T-helper 1 cell (primary cell): Measurements from ENCODE around the gene RPTOR.
A peak's percentile ranks its signal among the peaks of the same experiment; 100 is the strongest.
"Not testable (repeated sequence)": the region's sequence is repeated elsewhere in the genome, so short reads cannot be mapped to it uniquely, and the experiment has no call there.

Experiments used
- DNase-seq, 5 donors: peaks; one replicate each; pipeline ENCODE4 v3.0.0-alpha.2; 2012 to 2020

RPTOR gene

DNA sequence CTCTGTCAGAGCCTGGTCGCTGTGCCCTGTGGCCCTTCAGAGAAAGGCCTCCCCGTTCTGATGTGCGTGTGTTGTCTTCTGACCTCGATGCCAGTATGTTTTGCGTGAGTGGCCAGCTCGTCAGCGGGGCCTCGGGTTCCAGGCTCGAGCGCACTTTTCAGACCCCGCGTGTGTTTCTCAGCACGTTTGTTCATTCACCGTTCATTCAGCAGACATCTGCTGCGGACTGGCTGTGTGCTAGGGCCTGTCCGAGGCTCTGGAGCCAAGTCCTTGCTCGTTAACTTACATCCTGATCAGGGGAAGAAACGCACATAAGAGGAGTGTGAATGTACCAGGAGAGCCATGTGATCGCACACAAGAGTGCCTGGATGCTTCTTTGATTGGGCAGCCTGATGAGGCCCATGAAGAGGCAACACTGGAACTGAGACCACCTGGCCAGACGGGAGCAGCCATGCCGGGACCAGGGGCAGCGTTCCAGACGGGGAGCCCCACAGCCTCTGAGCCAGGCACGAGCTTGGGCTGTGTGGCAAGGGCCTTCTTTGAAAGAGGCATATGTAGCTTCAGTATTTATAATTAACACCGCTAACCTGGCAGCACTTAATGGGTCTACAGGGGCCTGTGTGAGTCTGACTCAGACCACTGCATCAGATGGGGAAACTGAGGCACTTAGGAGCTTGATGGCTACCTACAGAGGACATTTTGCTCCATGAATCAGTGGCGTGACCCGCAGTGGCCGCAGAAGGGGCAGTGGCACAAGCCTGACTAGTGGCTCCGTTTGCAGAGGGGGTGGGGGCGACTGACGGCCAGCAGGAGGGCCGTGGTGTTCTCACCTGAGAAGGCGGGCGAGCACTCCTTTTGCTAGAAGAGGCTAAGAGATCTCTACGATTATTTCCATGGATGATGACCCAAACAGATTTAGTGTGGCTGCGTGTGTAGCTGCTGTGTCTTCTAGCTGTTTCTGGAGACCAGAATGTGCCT, 259.1 kb downstream of the RPTOR start:
- DNase-seq: no peak

- DNase-seq: no peak
These were observed 259.8 kb downstream of the RPTOR start for GRCh38 chr17:80804466-80804865.

GRCh38 chr17:80805032-80805751, 260.6 kb downstream of the RPTOR start:
- no peak for DNase-seq

GRCh38 chr17:80807014-80807413, 262.4 kb downstream of the RPTOR start:
- DNase-seq: no peak

- DNase-seq: no peak
These were observed 263.2 kb downstream of the RPTOR start for GRCh38 chr17:80807882-80808281.

GRCh38 chr17:80811181-80812105, 266.8 kb downstream of the RPTOR start:
- DNase-seq: peak in 1 of 5 donors; percentile 75

GRCh38 chr17:80812362-80813088, 267.9 kb downstream of the RPTOR start:
- DNase-seq: peak in 1 of 5 donors; percentile 20

GRCh38 chr17:80813318-80813717, 268.7 kb downstream of the RPTOR start:
- DNase-seq: no peak

DNA sequence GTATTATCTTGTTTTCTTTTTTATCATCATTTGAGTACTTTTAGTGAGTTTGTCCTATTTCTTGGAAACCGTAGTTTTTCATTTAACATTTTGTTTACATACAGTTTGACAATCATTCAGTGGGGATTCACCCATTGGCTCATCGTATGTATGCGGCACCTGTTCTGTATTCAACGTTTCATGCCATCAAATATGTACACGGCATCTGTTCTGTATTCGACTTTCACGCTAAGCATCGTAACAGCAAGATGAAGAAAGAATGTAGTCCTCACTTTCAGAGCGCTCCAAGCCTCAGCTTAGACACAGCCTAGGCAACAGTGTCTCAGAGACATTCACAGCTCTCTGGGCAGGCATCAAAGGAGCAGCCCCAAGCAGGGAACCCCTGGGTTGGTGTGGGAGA, 269.9 kb downstream of the RPTOR start:
- no peak for DNase-seq

- no peak for DNase-seq
These were observed 270.6 kb downstream of the RPTOR start for GRCh38 chr17:80815151-80815681.

GRCh38 chr17:80815718-80816117, 271.1 kb downstream of the RPTOR start:
- not testable (repeated sequence) for DNase-seq

DNA sequence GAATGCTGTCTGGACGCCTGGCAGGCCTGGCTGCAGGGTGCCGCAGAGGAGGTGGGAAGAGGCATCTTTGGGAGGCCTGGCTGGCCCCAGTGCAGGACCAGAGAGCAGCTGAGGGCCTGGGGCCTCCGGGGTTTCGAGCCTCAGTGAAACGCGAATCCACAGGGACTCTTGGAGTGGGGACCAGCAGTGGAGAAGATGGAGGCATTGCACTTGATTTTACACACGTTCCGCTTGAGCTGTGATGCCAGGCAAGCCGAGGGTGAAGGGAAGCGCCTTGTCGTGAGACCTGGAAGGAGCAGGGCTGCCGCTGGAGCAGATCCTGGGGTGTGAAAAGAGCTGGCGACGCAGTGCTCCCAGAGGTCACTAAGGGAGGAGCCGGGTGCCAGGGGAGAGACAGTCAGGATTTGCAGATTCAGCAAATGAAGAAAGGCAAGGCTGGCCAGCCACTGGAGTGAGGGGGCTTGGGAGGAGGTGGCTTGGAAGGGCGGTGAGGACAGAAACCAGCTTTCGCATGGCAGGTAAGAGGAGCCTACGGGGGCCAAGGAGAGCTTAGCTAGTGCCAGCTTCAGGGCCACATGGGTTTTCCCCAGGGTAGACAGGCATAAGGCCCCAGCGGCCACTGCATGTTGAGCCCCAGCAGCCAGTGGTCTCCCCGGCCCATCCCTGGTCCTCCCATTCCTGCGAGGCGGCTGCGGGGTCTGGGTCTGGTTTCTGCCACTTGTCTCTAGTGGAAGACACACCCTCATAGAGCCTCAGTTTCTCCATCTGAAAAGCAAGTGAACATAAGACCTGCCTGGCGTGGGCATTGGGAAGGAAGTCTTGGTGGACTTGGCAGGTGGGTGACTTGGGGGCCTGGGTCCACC, 271.8 kb downstream of the RPTOR start:
- DNase-seq: no peak

DNA sequence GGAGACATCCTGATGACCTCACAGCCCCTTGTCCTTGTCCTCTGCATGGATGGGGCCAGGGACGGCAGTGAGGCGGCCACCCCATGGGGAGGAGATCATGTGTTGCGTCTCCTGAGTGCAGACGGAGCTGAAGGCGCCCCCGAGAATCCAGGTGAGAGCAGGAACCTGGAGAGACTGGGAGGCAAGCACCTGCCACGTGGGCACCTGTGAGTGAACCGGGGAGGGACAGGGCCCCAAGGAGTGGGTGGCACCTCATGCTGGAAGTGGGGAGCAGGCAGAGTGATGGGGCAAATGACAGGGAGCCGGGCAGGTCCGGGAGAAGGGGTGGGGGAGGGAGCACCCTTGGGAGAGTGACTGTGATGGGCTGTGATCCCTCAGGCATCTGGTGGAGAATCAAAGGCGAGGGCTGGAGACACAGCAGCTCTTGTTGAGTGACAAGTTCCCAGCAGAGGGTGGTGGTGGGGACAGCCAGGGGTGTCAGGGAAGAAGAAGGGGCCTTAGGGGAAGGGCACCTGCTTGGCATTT, 272.7 kb downstream of the RPTOR start:
- no peak for DNase-seq

- DNase-seq: no peak
These were observed 273.2 kb downstream of the RPTOR start for GRCh38 chr17:80817861-80818260.

DNA sequence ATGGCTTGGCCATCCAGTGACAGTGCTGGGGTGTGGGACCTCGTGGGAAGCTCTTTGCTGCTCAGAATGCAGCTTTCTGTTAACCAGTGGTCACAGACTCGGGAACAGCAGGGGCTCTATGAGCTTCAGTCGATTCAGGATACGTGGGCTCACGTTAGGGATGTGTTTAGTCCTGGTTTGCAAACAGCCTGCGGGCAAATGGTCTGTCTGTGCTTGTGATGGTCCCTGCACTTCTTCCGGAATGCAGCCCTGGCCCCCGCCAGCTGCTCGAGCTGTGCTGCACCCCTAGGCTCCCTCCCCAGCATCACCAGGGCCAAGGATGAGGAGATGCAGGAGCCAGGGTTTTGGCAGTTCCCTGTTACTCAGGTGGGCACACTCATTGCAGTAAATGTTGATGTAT, 274.2 kb downstream of the RPTOR start:
- no peak for DNase-seq

DNA sequence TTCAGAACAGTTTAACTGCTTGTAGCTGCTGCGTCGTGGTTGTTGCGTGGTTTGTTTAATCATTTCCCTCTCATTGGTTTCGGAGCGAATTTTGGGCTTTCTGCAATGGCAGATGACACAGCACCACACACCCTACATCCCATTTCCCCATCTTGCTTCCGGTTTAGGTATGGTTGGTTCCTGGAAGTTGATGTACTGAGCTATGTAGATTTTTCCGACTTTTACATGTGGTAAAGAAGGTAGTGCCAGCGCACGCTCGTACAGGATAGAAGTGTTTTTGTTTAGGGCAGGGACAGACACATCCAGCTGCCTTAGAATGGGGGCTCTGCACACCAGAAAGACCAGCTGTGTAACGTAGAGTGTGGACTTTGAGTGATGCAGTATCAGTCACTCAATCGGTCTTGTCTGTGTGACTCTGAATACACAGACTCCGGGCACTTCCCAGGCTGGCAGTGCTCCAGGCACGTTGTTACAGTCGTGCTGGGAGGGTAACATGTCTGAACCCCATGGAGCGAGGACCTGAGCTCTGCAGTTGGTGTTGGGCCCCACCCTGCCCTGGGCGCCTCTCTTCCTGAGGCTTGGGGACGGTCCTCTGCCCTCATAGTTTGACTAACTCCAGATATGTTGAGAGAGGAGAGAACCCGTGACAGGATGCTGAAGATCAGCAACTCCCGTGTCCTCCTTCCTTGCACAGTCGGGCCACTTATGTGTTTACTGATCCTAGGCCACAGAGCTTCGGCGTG, 275.0 kb downstream of the RPTOR start:
- DNase-seq: peak in 1 of 5 donors; percentile 75

GRCh38 chr17:80820331-80820730, 275.7 kb downstream of the RPTOR start:
- DNase-seq: no peak

DNA sequence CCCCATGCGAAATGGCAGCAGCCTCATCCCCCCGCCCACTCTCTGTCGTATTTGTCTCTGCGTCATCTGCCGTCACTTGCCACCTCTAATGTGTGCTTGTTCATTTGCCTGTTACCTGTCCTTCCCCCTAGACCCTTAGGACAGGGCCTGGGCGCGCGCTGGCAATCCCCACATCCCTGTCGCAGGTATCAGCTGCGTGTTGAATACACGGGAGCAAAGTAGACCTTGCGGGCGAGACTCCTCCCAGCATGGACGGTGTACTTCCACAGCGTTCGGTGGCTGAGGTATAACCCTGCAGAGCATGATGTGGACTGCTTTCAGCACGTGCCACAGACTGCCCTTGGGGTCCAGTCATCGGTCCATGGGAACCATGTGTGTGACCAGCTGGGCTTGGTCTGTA, 276.9 kb downstream of the RPTOR start:
- DNase-seq: no peak

DNA sequence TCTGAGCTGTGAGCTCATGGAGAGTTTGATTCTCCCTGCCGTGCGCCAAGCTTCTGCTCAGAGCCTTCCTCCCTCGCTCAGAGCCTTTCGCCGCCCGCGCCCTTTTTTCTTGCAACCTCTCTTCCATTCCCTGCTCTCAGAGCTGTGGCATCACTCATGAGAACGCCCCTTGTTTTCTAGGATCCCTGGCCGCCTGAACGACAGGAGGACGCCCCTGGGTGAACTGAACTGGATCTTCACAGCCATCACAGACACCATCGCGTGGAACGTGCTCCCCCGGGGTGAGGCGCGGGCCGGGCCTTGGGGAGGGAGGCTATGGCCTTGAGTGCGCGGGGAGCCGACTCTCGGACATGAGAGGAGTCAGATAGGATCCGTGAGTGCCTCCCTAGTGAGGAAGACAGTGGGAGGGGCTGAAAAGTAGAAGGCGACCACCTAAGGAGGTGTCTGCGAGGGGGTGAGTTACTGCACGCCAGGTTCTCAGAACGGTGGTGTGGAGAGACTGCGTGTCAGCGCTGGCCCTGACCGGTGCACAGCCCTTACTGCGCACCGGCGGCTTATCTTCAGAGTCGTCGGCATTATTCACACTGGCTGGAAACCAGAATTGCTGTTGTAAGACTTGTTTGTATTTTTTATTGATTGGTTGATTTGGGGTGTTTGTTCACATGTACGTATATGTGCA, 277.5 kb downstream of the RPTOR start:
- DNase-seq: no peak
